ENCODE measurements around the gene GRIFIN. TPM values are rescaled to one million over a fixed set of nuclear protein-coding genes. Genes with fewer than 3 reads are reported as not detected.

Gene GRIFIN
- total RNA-seq, 1 donor from 2014 or later, result not detected

GRCh38 chr7:2490181-2490651 lies 14.0 kb upstream of the GRIFIN start:
- Mint-ChIP-seq H3K4me3 (ENCODE audit: low read depth) (no peak overlapping the region), H3K27ac (no peak overlapping the region), H3K27me3 (ENCODE audit: low read depth) (peaks cover 3% of the 10 kb centered on the region), H3K9me3 (no peaks in the 10 kb centered on the region), H3K4me1 (ENCODE audit: low read depth) (no peaks in the 10 kb centered on the region), H3K36me3 (ENCODE audit: low read depth) (no peaks in the 10 kb centered on the region)
- intact Hi-C loops (cut with micrococcal nuclease), result no loop called here
- DNase-seq (ENCODE audit: low spot score), result no peak

- intact Hi-C loops (cut with micrococcal nuclease), result no loop called here
These were observed 12.5 kb upstream of the GRIFIN start for GRCh38 chr7:2488681-2489080.

DNA sequence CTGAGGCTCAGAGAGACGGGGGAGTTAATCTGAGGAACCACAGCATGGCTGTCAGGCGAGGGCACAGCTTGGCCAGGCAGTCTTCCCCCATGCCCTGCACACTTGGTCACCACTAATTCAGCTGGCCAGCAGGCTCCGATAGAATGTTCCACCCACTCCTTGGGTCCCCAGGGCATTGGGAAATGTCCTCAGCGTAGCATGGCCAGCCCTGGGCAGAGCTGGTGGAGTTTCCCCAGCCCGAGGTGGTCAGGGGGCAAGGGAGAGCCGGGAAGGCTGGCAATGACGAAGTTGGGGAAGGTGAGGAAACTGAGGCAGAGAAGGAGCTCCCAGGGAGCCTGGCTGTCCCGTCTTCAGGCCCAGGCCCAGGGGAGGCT lies 12.1 kb upstream of the GRIFIN start:
- Mint-ChIP-seq H3K36me3 (ENCODE audit: low read depth) (no peaks in the 10 kb centered on the region), H3K27ac (no peak overlapping the region), H3K4me3 (ENCODE audit: low read depth) (no peak overlapping the region), H3K9me3 (no peaks in the 10 kb centered on the region), H3K27me3 (ENCODE audit: low read depth) (peaks cover 4% of the 10 kb centered on the region), H3K4me1 (ENCODE audit: low read depth) (no peaks in the 10 kb centered on the region)
- no peak for DNase-seq (ENCODE audit: low spot score)
- intact Hi-C loops (cut with micrococcal nuclease), result no loop called here

More at GRCh38 chr7:2488681-2489080, 12.5 kb upstream of the GRIFIN start:
- H3K36me3 Mint-ChIP-seq (ENCODE audit: low read depth), result no peaks in the 10 kb centered on the region
- peaks cover 4% of the 10 kb centered on the region for H3K27me3 Mint-ChIP-seq (ENCODE audit: low read depth)
- no peaks in the 10 kb centered on the region for H3K4me1 Mint-ChIP-seq (ENCODE audit: low read depth)
- no peak overlapping the region for H3K4me3 Mint-ChIP-seq (ENCODE audit: low read depth)
- H3K9me3 Mint-ChIP-seq, result no peaks in the 10 kb centered on the region
- H3K27ac Mint-ChIP-seq, result no peak overlapping the region
- DNase-seq (ENCODE audit: low spot score), result no peak

GRCh38 chr7:2487586-2488271 lies 11.5 kb upstream of the GRIFIN start:
- H3K36me3 Mint-ChIP-seq (ENCODE audit: low read depth), result no peaks in the 10 kb centered on the region
- peaks cover 4% of the 10 kb centered on the region for H3K9me3 Mint-ChIP-seq
- no peak overlapping the region for H3K27ac Mint-ChIP-seq
- DNase-seq (ENCODE audit: low spot score), result no peak
- H3K27me3 Mint-ChIP-seq (ENCODE audit: low read depth), result peaks cover 4% of the 10 kb centered on the region
- H3K4me3 Mint-ChIP-seq (ENCODE audit: low read depth), result no peak overlapping the region
- intact Hi-C loops (cut with micrococcal nuclease), result no loop called here
- no peaks in the 10 kb centered on the region for H3K4me1 Mint-ChIP-seq (ENCODE audit: low read depth)

DNA sequence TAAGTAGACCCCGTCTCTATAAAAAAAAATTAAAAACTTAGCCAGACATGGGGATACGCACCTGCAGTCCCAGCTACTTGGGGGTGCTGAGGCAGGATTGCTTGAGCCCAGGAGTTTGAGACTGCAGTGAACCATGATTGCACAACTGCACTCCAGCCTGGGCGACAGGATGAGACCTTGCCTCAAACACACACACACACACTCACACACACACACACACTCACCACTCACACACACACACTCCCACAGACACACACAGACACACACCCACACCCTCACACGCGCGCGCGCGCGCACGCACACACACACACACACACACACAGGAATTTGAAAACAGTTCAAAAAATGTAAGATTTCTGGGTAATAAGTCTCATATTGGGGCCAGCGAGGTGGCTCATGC lies 8.7 kb upstream of the GRIFIN start:
- Mint-ChIP-seq H3K27ac (no peak overlapping the region), H3K27me3 (ENCODE audit: low read depth) (peaks cover 4% of the 10 kb centered on the region), H3K9me3 (peaks cover 6% of the 10 kb centered on the region), H3K4me1 (ENCODE audit: low read depth) (no peaks in the 10 kb centered on the region), H3K36me3 (ENCODE audit: low read depth) (no peaks in the 10 kb centered on the region), H3K4me3 (ENCODE audit: low read depth) (no peak overlapping the region)
- DNase-seq (ENCODE audit: low spot score), result no peak
- intact Hi-C loops (cut with micrococcal nuclease), result no loop called here

DNA sequence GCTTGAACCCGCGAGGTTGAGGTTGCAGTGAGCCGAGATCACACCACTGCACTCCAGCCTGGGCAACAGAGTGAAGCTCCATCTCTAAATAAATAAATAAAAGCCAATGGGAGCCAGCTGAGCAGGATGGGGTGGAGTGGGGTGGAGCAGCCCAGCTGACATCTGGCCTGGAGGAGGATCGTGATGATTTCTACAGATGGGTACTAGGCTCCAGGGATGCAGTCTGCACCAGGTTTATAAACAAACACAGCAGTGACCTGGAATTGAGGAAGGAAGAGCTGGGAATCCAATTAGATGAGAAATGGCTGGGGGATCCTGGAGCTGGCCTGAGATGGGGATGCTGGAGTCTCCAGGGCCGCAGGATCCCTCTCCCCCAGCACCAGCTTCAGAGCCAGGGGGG lies 7.3 kb upstream of the GRIFIN start:
- Mint-ChIP-seq H3K27ac (no peak overlapping the region), H3K4me1 (ENCODE audit: low read depth) (no peaks in the 10 kb centered on the region), H3K4me3 (ENCODE audit: low read depth) (no peak overlapping the region), H3K27me3 (ENCODE audit: low read depth) (peaks cover 4% of the 10 kb centered on the region), H3K36me3 (ENCODE audit: low read depth) (no peaks in the 10 kb centered on the region), H3K9me3 (peaks cover 6% of the 10 kb centered on the region)
- DNase-seq (ENCODE audit: low spot score), result no peak
- intact Hi-C loops (cut with micrococcal nuclease), result no loop called here

GRCh38 chr7:2482725-2483451 lies 6.7 kb upstream of the GRIFIN start:
- no peak overlapping the region for H3K27ac Mint-ChIP-seq
- no peaks in the 10 kb centered on the region for H3K36me3 Mint-ChIP-seq (ENCODE audit: low read depth)
- no peak overlapping the region for H3K4me3 Mint-ChIP-seq (ENCODE audit: low read depth)
- H3K9me3 Mint-ChIP-seq, result peaks cover 6% of the 10 kb centered on the region
- intact Hi-C loops (cut with micrococcal nuclease), result no loop called here
- no peaks in the 10 kb centered on the region for H3K4me1 Mint-ChIP-seq (ENCODE audit: low read depth)
- H3K27me3 Mint-ChIP-seq (ENCODE audit: low read depth), result peaks cover 4% of the 10 kb centered on the region
- no peak for DNase-seq (ENCODE audit: low spot score)

GRCh38 chr7:2481195-2481594 lies 5.0 kb upstream of the GRIFIN start:
- intact Hi-C loops (cut with micrococcal nuclease), result no loop called here
- H3K27ac Mint-ChIP-seq, result no peak overlapping the region
- peaks cover 2% of the 10 kb centered on the region for H3K4me1 Mint-ChIP-seq (ENCODE audit: low read depth)
- no peaks in the 10 kb centered on the region for H3K36me3 Mint-ChIP-seq (ENCODE audit: low read depth)
- peaks cover 6% of the 10 kb centered on the region for H3K9me3 Mint-ChIP-seq
- H3K27me3 Mint-ChIP-seq (ENCODE audit: low read depth), result peaks cover 4% of the 10 kb centered on the region
- no peak overlapping the region for H3K4me3 Mint-ChIP-seq (ENCODE audit: low read depth)
- DNase-seq (ENCODE audit: low spot score), result no peak

DNA sequence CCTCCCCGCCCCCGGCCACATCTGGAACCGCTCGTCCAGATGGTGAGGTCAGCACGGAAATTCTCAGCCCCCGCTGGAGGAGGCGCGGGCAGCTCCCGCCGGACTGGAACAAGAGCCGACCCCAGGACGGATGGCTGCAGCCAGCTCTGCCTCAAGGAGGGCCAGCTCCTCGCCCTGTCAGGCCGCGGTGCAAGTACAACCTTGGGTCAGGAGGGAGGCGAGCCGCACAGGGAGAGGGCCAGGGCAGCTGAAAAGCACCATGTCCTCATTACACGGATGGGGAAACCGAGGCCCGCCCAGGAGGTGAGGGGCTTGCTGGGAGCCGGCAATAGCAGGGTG lies 3.8 kb upstream of the GRIFIN start:
- Mint-ChIP-seq H3K27me3 (ENCODE audit: low read depth) (peaks cover 4% of the 10 kb centered on the region), H3K27ac (no peak overlapping the region), H3K4me1 (ENCODE audit: low read depth) (peaks cover 2% of the 10 kb centered on the region), H3K9me3 (peaks cover 6% of the 10 kb centered on the region), H3K36me3 (ENCODE audit: low read depth) (no peaks in the 10 kb centered on the region), H3K4me3 (ENCODE audit: low read depth) (no peak overlapping the region)
- intact Hi-C loops (cut with micrococcal nuclease), result no loop called here
- DNase-seq (ENCODE audit: low spot score), result no peak

DNA sequence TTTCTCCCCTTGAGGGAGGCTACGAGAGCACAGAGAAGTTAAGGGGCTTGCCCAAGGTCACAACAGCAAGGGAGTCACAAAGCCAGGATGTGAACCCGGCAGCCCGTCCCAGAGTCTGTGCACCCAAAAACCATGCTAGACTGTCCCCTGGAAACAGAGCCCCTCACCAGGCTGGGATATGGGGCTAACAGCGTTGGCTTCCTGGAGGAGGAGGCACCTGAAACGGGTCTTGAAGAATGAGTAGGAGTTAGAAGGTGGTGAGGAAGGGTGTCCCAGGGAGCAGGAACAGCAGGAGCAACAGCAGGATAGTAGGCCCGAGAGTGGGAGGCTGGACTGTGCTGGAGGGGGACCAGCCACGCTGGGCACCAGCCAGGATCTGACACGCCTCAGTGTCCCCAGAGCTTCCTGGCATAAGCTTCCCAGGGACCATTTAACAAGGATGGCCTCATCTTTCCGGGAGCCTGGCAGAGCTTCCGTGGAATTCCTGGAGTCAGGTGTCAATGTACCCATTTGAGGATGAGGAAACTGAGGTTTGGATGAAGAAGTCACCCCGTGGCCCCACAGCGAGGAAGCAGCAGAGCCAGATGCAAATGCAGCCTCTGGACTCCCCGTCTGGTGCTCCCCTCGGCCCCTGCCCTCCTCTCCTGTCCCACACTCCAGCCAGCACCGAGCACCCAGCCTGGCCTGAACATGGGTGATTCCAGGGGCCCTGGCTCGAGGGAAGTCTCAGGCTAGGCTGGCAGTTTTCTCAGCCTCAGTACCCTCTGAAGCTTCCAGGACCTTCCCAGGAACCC lies 3.3 kb upstream of the GRIFIN start:
- intact Hi-C loops (cut with micrococcal nuclease), result loop anchor here (5.0 kb wide), 1 partner anchor 203 kb away; no protein-coding TSS in a partner anchor
- no peak for DNase-seq (ENCODE audit: low spot score)
- Mint-ChIP-seq H3K4me1 (ENCODE audit: low read depth) (peaks cover 2% of the 10 kb centered on the region), H3K4me3 (ENCODE audit: low read depth) (no peak overlapping the region), H3K36me3 (ENCODE audit: low read depth) (no peaks in the 10 kb centered on the region), H3K27me3 (ENCODE audit: low read depth) (peaks cover 3% of the 10 kb centered on the region), H3K27ac (no peak overlapping the region), H3K9me3 (peaks cover 6% of the 10 kb centered on the region)

DNA sequence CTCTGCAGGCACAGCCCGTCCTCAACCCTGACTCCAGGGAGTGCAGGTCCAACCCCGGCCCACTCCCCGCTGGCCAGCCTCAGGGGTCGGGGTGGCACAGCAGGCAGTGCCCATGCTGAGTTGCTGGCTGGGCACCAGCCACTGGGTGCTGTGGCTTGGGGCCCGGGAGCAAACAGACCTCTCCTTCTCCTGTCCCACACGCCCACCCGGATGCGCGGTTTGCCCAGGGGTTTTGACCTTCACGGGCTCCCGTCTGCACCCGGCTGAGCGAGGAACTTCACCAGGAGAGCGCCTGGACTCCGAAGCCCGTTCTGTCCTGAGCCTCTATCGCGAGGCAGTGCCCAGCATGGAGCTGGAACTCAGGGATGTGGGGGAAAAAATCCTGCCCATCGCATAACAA lies 2.6 kb upstream of the GRIFIN start:
- intact Hi-C loops (cut with micrococcal nuclease), result loop anchor here (5.0 kb wide), 1 partner anchor 204 kb away; no protein-coding TSS in a partner anchor
- Mint-ChIP-seq H3K27ac (no peak overlapping the region), H3K4me1 (ENCODE audit: low read depth) (peaks cover 2% of the 10 kb centered on the region), H3K27me3 (ENCODE audit: low read depth) (peaks cover 3% of the 10 kb centered on the region), H3K9me3 (peaks cover 6% of the 10 kb centered on the region), H3K4me3 (ENCODE audit: low read depth) (no peak overlapping the region), H3K36me3 (ENCODE audit: low read depth) (no peaks in the 10 kb centered on the region)
- no peak for DNase-seq (ENCODE audit: low spot score)

DNA sequence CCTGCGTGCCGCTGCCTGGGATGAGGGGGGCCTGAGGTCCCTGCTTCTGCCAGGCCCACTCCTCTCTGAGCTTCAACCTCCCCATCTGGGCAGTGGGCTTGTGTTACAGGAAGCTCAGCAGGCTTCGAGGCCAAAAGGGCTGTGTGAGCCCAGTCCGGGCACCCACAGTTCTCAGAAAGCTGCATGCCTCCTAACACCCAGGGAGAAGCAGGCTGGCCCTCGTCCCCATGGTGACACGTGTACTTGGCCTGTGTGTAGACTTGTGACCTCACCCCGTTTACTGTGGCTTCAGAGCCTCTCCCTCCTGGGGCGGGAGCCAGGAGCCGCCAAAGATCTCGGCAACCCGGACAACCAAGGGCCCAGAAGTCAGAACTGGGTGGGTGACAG lies 2.2 kb upstream of the GRIFIN start:
- no peak overlapping the region for H3K4me3 Mint-ChIP-seq (ENCODE audit: low read depth)
- peaks cover 3% of the 10 kb centered on the region for H3K27me3 Mint-ChIP-seq (ENCODE audit: low read depth)
- no peaks in the 10 kb centered on the region for H3K36me3 Mint-ChIP-seq (ENCODE audit: low read depth)
- intact Hi-C loops (cut with micrococcal nuclease), result loop anchor here (5.0 kb wide), 1 partner anchor 204 kb away; no protein-coding TSS in a partner anchor
- H3K9me3 Mint-ChIP-seq, result peaks cover 6% of the 10 kb centered on the region
- H3K27ac Mint-ChIP-seq, result no peak overlapping the region
- DNase-seq (ENCODE audit: low spot score), result no peak
- peaks cover 2% of the 10 kb centered on the region for H3K4me1 Mint-ChIP-seq (ENCODE audit: low read depth)

Data from activated T-helper 2 cell treated with anti-CD3 and anti-CD28 coated beads, Interferon-gamma antibody, Interleukin-2, Interleukin-4, amounts not matched to agents 10 μg/mL and 5 μg/mL and 100 μg/mL, durations not matched to agents 14 hours and 24 hours and 36 hours (primary cell).